ENCODE data around the gene UBLCP1.
"Not testable (repeated sequence)": the region's sequence is repeated elsewhere in the genome, so short reads cannot be mapped to it uniquely, and the experiment has no call there.

The UBLCP1 gene

DNA sequence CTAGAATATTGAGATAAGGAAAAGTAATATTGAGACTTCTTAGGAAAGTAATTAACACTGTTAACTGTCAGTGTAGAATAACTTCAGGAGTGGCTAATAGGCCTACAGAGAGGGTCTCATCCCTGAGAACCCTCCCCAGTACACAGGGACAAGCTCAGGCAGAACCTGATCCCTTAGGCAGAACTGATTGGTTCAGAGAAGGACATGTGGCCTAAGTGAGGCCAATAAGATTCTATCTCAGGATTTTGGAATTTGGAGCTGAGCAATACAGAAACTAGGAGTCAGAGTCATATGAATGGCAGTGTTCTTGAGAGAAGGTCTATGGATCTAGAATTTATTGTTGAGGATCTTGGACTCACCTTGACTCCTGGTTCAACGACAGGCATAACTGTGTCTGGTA lies 10.9 kb upstream of the UBLCP1 start:
- DNase-seq (ENCODE audit: low read depth), result no peak
- no peak overlapping the region for H3K4me3 ChIP-seq (ENCODE audit: low read length)
- TF ChIP-seq, protein P1, sequence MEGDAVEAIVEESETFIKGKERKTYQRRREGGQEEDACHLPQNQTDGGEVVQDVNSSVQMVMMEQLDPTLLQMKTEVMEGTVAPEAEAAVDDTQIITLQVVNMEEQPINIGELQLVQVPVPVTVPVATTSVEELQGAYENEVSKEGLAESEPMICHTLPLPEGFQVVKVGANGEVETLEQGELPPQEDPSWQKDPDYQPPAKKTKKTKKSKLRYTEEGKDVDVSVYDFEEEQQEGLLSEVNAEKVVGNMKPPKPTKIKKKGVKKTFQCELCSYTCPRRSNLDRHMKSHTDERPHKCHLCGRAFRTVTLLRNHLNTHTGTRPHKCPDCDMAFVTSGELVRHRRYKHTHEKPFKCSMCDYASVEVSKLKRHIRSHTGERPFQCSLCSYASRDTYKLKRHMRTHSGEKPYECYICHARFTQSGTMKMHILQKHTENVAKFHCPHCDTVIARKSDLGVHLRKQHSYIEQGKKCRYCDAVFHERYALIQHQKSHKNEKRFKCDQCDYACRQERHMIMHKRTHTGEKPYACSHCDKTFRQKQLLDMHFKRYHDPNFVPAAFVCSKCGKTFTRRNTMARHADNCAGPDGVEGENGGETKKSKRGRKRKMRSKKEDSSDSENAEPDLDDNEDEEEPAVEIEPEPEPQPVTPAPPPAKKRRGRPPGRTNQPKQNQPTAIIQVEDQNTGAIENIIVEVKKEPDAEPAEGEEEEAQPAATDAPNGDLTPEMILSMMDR (conservative IDR thresholded peaks at IDR 0.05; ENCODE audit: low read length), result no peak

GRCh38 chr5:159257007-159257406 lies 6.1 kb upstream of the UBLCP1 start:
- DNase-seq (ENCODE audit: low read depth), result no peak
- TF ChIP-seq, protein P1 (conservative IDR thresholded peaks at IDR 0.05; ENCODE audit: low read length), result no peak
- no peak overlapping the region for H3K4me3 ChIP-seq (ENCODE audit: low read length)

- no peak for DNase-seq (ENCODE audit: low read depth)
- TF ChIP-seq, protein P1 (conservative IDR thresholded peaks at IDR 0.05; ENCODE audit: low read length), result no peak
- H3K4me3 ChIP-seq (ENCODE audit: low read length), result no peak overlapping the region
Observed at GRCh38 chr5:159257629-159258283, 5.3 kb upstream of the UBLCP1 start.

DNA sequence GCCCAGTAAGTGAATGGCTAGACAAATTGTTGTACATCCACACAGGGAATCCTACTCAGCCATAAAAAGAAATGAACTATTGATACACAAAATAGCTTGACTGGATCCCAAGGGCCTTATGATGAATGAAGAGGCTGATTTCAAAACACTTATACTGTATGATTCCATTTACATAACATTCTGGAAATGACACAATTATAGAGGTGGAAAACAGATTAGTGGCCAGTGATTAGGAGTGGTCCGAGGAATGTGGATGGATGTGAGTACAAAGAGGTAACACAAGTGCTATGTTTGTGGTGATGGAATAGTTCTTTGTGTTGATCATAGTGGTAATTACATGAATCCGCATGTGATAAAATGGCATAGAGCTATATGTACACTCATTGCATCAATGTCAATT lies 4.7 kb upstream of the UBLCP1 start:
- no peak overlapping the region for H3K4me3 ChIP-seq (ENCODE audit: low read length)
- no peak for DNase-seq (ENCODE audit: low read depth)
- TF ChIP-seq, protein P1 (conservative IDR thresholded peaks at IDR 0.05; ENCODE audit: low read length), result 0 out of 2 replicates have a peak, but pooled peaks have one; percentile 2

GRCh38 chr5:159260212-159260611 lies 2.9 kb upstream of the UBLCP1 start:
- not testable (repeated sequence) for H3K4me3 ChIP-seq (ENCODE audit: low read length); DNase-seq (ENCODE audit: low read depth)

DNA sequence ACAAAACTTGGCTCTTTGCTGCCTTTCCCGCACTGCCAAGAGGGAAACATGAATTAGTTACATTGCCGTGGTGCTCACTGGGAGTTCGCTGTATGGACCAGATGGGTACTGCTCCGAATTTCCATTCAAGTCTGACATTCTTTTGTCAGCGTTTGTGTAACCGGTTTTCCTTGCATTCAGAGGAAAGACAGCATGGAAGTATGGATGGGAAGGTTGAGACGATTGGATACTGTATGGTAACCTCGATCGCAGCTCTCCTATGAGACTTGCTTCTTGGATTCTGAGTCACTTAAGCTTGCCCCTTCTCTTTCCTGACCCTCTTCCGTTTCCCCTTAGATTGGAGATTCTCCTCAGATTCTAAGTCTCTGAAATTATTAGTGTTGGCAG lies 625 bp upstream of the UBLCP1 start:
- DNase-seq (ENCODE audit: low read depth), result peak; percentile 12
- TF ChIP-seq, protein P1 (conservative IDR thresholded peaks at IDR 0.05; ENCODE audit: low read length), result no peak
- peak overlapping the region; percentile 96 for H3K4me3 ChIP-seq (ENCODE audit: low read length)

GRCh38 chr5:159263569-159263905 lies 447 bp downstream of the UBLCP1 start:
- no peak for DNase-seq (ENCODE audit: low read depth)
- TF ChIP-seq, protein P1 (conservative IDR thresholded peaks at IDR 0.05; ENCODE audit: low read length), result no peak
- H3K4me3 ChIP-seq (ENCODE audit: low read length), result peak overlapping the region; percentile 96

DNA sequence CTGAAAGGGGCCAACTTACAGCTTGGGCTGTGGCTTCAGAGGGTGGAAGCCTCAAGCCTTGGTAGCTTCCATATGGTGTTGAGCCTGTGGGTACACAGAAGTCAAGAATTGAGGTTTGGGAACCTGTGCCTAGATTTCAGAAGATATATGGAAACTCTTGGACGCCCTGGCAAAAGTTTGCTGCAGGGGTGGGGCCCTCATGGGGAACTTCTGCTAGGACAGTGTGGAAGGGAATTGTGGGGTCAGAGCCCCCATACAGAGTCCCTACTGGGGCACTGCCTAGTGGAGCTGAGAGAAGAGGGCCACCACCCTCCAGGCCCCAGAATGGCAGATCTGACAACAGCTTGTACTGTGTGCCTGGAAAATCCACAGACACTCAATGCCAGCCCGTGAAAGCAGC lies 3.7 kb downstream of the UBLCP1 start:
- DNase-seq (ENCODE audit: low read depth), result not testable (repeated sequence)

More for the DNA sequence above, 3.7 kb downstream of the UBLCP1 start:
- not testable (repeated sequence) for H3K4me3 ChIP-seq (ENCODE audit: low read length)
